ENCODE results near the gene PAK6. TPM values are rescaled to one million over a fixed set of nuclear protein-coding genes. Genes with fewer than 3 reads are reported as not detected.

The PAK6 gene
- total RNA-seq, 5 donors from 2014 or later (not counting 1 experiment from before 2014, with no cell fraction given) = 0.28 to 2.1 (median 1.4) TPM; not detected in 2

DNA sequence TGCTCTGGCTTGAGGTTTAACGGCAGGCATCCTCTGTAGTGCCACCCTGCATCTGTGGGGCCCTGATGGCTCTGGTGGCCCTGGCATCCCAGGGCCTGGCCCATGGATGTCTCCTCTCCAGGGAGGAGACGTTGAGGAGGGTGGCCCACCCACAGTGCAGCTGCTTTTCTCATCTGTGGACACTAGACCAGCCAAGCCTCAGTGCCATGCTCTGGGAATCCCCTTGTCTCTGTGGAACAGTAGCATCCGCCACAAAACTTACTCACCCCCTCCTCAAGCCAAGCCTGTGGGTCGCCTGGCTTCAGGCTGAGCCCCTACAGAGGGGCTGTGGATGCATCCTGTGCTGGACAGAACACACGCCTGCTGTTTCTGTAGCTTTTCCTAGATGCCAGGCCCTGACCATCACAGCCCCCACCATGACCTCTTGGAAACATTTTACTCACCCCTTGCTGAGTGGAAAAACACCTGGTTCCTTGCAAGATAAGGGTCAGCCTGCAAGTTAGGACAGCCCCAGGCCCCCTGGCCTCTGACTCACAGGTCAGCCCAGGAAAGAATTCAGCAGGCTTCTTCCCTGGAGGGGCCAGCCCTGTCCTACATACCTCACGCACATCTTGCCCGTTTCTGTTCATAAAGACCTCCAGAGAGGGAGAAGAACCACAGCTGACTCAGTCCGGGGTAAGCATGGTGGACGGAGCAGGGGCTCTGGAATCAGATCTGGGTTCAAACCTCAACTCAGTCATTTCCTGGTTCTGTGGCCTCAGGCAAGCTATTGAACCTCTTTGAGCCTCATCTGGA lies 19.0 kb downstream of the PAK6 start:
- H3K4me3 ChIP-seq (ENCODE audit: control insufficient read depth in 1 of 2, extremely low read depth in 1 of 2, low read length in 1 of 2) = no peak overlapping the region
- CTCF ChIA-PET = interaction anchor here (1.2 to 1.3 kb wide), 2 partner anchors 17 to 65 kb away, joined by 3 read pairs; partner anchors contain the start of gene INAFM2 (in 1 of the 2)
- Mint-ChIP-seq H3K36me3 (no peaks in the 10 kb centered on the region), H3K27me3 (peaks cover 17 to 26% of the 10 kb centered on the region in 2 donors), H3K27ac (no peak overlapping the region), H3K4me1 (peaks cover 10 to 12% (median 12%) of the 10 kb centered on the region in 3 donors), H3K9me3 (no peaks in the 10 kb centered on the region), H3K4me3 (no peak overlapping the region)
- ATAC-seq (replicated peaks in 1 of 4) (no peak), DNase-seq (no peak)
- peaks cover 0 to 27% of the 10 kb centered on the region in 2 experiments for H3K4me1 ChIP-seq (ENCODE audit: control insufficient read depth in 1 of 2, extremely low read depth in 1 of 2, insufficient read depth in 2 of 2, low read length in 2 of 2)
- no peak overlapping the region for H3K27ac ChIP-seq (ENCODE audit: low read length)
- H3K36me3 ChIP-seq (ENCODE audit: control insufficient read depth in 2 of 2, extremely low read depth in 1 of 2, insufficient read depth in 1 of 2, low read length in 1 of 2) = no peaks in the 10 kb centered on the region
- POLR2A ChIA-PET = no interaction called here
- 53% methylated on average over 5 of the region's 9 CpGs for WGBS (ENCODE audit: insufficient coverage)
- no peaks in the 10 kb centered on the region for H3K9me3 ChIP-seq
- peaks cover 3 to 47% of the 10 kb centered on the region in 2 experiments for H3K27me3 ChIP-seq (replicated peaks in 1 of 2; ENCODE audit: control insufficient read depth in 2 of 2, extremely low read depth in 1 of 2, insufficient read depth in 2 of 2, low read length in 1 of 2)

DNA sequence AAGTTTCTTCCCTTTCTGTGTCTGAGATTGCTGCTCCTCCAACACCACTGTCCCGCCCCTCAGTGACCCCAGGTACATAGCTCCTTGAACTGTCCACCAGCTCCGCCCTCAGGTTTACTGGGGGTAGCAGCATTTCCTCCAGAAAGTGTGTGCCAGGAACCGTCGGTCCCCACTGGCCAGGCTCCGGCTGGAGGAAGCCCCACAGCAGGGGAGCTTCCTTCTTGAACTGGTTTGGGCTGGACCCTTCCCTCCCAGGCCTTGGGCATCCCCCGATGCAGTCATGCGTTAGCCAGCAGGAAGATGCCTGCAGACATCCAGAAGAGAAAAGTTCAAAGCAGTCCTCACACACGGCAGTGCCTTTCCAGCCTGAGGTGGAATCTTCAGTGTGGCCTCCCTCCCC lies 19.7 kb downstream of the PAK6 start:
- WGBS (ENCODE audit: insufficient coverage) = 56% methylated on average over 8 of the region's 8 CpGs
- Histone ChIP-seq H3K4me3 (ENCODE audit: control insufficient read depth in 1 of 2, extremely low read depth in 1 of 2, low read length in 1 of 2) (no peak overlapping the region), H3K9me3 (no peaks in the 10 kb centered on the region), H3K27ac (ENCODE audit: low read length) (no peak overlapping the region), H3K27me3 (replicated peaks in 1 of 2; ENCODE audit: control insufficient read depth in 2 of 2, extremely low read depth in 1 of 2, insufficient read depth in 2 of 2, low read length in 1 of 2) (peaks cover 2 to 41% of the 10 kb centered on the region in 2 experiments), H3K36me3 (ENCODE audit: control insufficient read depth in 2 of 2, extremely low read depth in 1 of 2, insufficient read depth in 1 of 2, low read length in 1 of 2) (no peaks in the 10 kb centered on the region), H3K4me1 (ENCODE audit: control insufficient read depth in 1 of 2, extremely low read depth in 1 of 2, insufficient read depth in 2 of 2, low read length in 2 of 2) (peaks cover 0 to 20% of the 10 kb centered on the region in 2 experiments)
- POLR2A ChIA-PET = no interaction called here
- no peak overlapping the region for H3K27ac Mint-ChIP-seq
- peaks cover 10 to 20% of the 10 kb centered on the region in 2 donors for H3K27me3 Mint-ChIP-seq
- peaks cover 4 to 7% (median 6%) of the 10 kb centered on the region in 3 donors for H3K4me1 Mint-ChIP-seq
- ATAC-seq (replicated peaks in 1 of 4) (no peak), DNase-seq (no peak)
- CTCF ChIA-PET = interaction anchor here in 1 of 2 donors (1.3 kb wide), 1 partner anchor 16 kb away, joined by 3 read pairs; no protein-coding TSS in a partner anchor
- no peaks in the 10 kb centered on the region for H3K9me3 Mint-ChIP-seq
- H3K36me3 Mint-ChIP-seq = no peaks in the 10 kb centered on the region
- H3K4me3 Mint-ChIP-seq = no peak overlapping the region

DNA sequence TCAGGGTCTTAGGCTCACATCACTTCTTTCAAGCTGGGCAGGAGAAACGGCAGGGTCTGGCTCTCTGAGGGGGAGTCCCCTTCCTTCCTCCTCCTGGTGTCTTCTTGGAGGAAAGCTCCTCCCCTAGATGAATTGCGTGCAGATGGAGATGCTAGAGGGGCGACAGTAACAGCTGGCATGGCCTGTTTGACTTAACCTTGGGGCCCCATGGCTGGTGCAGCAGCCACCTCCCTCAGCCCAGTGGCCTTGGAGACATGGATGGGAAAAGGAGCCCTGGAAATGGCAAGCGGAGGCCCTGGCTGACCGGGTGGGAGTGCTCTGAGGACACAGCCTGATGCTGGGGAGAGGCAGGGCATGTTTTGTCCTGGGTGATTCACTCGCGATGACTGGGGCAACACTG lies 20.2 kb downstream of the PAK6 start:
- Histone ChIP-seq H3K4me1 (ENCODE audit: control insufficient read depth in 1 of 2, extremely low read depth in 1 of 2, insufficient read depth in 2 of 2, low read length in 2 of 2) (peaks cover 0 to 18% of the 10 kb centered on the region in 2 experiments), H3K4me3 (ENCODE audit: control insufficient read depth in 1 of 2, extremely low read depth in 1 of 2, low read length in 1 of 2) (no peak overlapping the region), H3K27ac (ENCODE audit: low read length) (no peak overlapping the region), H3K27me3 (replicated peaks in 1 of 2; ENCODE audit: control insufficient read depth in 2 of 2, extremely low read depth in 1 of 2, insufficient read depth in 2 of 2, low read length in 1 of 2) (peaks cover 0 to 36% of the 10 kb centered on the region in 2 experiments), H3K36me3 (ENCODE audit: control insufficient read depth in 2 of 2, extremely low read depth in 1 of 2, insufficient read depth in 1 of 2, low read length in 1 of 2) (no peaks in the 10 kb centered on the region), H3K9me3 (no peaks in the 10 kb centered on the region)
- 92% methylated on average over 2 of the region's 7 CpGs for WGBS (ENCODE audit: insufficient coverage)
- ChIA-PET POLR2A (no interaction called here), CTCF (no interaction called here)
- ATAC-seq (replicated peaks in 1 of 4) = no peak
- no peaks in the 10 kb centered on the region for H3K9me3 Mint-ChIP-seq
- H3K27me3 Mint-ChIP-seq = peaks cover 6 to 15% of the 10 kb centered on the region in 2 donors
- no peaks in the 10 kb centered on the region for H3K36me3 Mint-ChIP-seq
- DNase-seq = no peak
- H3K4me3 Mint-ChIP-seq = no peak overlapping the region
- H3K4me1 Mint-ChIP-seq = peaks cover 2 to 3% (median 2%) of the 10 kb centered on the region in 3 donors
- H3K27ac Mint-ChIP-seq = no peak overlapping the region

DNA sequence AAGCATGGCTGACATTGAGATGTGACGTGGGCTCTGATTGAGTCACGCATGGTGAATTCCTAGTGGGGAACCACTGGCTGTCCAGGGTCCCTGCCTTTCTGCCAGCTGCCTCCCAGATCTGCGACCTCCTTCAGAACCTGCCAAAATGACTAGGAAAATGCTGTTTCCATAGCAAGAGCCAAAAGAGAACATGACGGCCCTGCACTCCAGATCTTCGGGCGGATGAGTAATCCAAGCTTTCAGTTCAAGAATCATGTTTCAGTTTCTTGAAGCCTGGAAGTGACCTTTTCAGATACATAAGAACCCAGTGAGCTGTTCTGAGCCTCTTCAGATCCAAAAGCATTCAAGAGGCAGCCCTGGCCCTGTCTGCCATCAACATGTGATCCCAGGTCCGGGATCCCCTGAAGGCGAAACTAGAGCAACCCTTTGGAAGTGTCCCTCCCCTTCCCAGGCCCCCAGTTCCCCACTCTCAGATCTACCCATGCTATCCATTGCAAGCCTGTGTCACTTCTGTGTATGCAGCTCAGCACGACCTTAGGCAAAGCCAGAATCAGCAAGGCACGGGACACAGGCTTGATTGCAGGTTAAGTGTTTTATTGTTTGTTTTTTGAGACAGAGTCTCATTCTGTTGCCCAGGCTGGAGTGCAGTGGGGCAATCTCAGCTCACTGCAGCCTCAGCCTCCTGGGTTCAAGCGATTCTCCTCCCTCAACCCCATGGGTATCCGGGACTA lies 24.3 kb downstream of the PAK6 start:
- ATAC-seq (replicated peaks in 1 of 4) (no peak), DNase-seq (no peak)
- H3K4me1 Mint-ChIP-seq = no peaks in the 10 kb centered on the region
- no peak overlapping the region for H3K4me3 ChIP-seq (ENCODE audit: control insufficient read depth in 1 of 2, extremely low read depth in 1 of 2, low read length in 1 of 2)
- no peak overlapping the region for H3K27ac ChIP-seq (ENCODE audit: low read length)
- no peak overlapping the region for H3K4me3 Mint-ChIP-seq
- H3K27me3 Mint-ChIP-seq = peaks cover 0 to 8% of the 10 kb centered on the region in 2 donors
- peaks cover 0 to 16% of the 10 kb centered on the region in 2 experiments for H3K27me3 ChIP-seq (replicated peaks in 1 of 2; ENCODE audit: control insufficient read depth in 2 of 2, extremely low read depth in 1 of 2, insufficient read depth in 2 of 2, low read length in 1 of 2)
- no peaks in the 10 kb centered on the region for H3K36me3 Mint-ChIP-seq
- no peaks in the 10 kb centered on the region for H3K9me3 Mint-ChIP-seq
- H3K27ac Mint-ChIP-seq = no peak overlapping the region
- no peaks in the 10 kb centered on the region for H3K4me1 ChIP-seq (ENCODE audit: control insufficient read depth in 1 of 2, extremely low read depth in 1 of 2, insufficient read depth in 2 of 2, low read length in 2 of 2)
- CTCF ChIA-PET = interaction anchor here in 1 of 2 donors (1.3 kb wide), 1 partner anchor 11 kb away, joined by 10 read pairs; no protein-coding TSS in a partner anchor
- no peaks in the 10 kb centered on the region for H3K9me3 ChIP-seq
- 77% methylated on average over 8 of the region's 12 CpGs for WGBS (ENCODE audit: insufficient coverage)
- no peaks in the 10 kb centered on the region for H3K36me3 ChIP-seq (ENCODE audit: control insufficient read depth in 2 of 2, extremely low read depth in 1 of 2, insufficient read depth in 1 of 2, low read length in 1 of 2)
- POLR2A ChIA-PET = no interaction called here

DNA sequence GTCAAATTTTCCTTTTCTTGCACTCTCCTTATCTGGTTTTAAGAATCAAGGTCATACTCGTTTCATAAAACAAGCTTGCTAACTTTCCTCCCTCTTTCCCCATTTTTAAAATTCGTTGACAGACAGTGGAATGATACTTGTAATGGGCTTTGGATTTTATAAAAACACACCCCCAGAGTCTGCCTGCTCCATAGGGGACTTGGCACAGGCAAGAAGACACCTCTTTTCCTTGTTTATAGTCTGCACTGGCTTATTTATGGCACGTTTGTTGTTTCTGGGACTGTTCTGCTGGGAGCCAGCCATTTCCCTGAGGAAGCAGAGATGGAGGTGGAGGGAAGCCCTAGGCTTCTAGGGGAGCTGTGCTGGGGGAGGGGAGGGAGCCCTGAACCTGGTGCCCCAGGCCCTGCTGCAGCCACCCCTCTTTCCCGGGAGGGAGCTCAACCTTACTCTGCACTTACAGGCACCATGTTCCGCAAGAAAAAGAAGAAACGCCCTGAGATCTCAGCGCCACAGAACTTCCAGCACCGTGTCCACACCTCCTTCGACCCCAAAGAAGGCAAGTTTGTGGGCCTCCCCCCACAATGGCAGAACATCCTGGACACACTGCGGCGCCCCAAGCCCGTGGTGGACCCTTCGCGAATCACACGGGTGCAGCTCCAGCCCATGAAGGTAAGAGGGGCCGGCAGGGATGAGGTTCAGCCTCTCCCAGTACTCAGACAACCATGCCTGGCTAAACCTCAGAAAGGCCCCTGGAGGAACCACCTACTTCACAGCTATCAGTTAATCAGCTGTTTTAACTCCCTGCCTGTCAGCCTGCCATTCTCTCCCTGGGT lies 25.7 kb downstream of the PAK6 start:
- H3K36me3 Mint-ChIP-seq = no peaks in the 10 kb centered on the region
- CTCF ChIA-PET = interaction anchor here in 1 of 2 donors (0.5 to 1.3 kb wide), 3 partner anchors 10 to 224 kb away, joined by 4 to 10 read pairs (median 7); no protein-coding TSS in a partner anchor
- Histone ChIP-seq H3K4me3 (ENCODE audit: control insufficient read depth in 1 of 2, extremely low read depth in 1 of 2, low read length in 1 of 2) (no peak overlapping the region), H3K4me1 (ENCODE audit: control insufficient read depth in 1 of 2, extremely low read depth in 1 of 2, insufficient read depth in 2 of 2, low read length in 2 of 2) (no peaks in the 10 kb centered on the region), H3K36me3 (ENCODE audit: control insufficient read depth in 2 of 2, extremely low read depth in 1 of 2, insufficient read depth in 1 of 2, low read length in 1 of 2) (no peaks in the 10 kb centered on the region), H3K27me3 (replicated peaks in 1 of 2; ENCODE audit: control insufficient read depth in 2 of 2, extremely low read depth in 1 of 2, insufficient read depth in 2 of 2, low read length in 1 of 2) (peaks cover 0 to 15% of the 10 kb centered on the region in 2 experiments), H3K27ac (ENCODE audit: low read length) (no peak overlapping the region), H3K9me3 (no peaks in the 10 kb centered on the region)
- no peak overlapping the region for H3K4me3 Mint-ChIP-seq
- H3K27me3 Mint-ChIP-seq = peaks cover 0 to 3% of the 10 kb centered on the region in 2 donors
- ATAC-seq (replicated peaks in 1 of 4) (no peak), DNase-seq (no peak)
- POLR2A ChIA-PET = no interaction called here
- H3K9me3 Mint-ChIP-seq = no peaks in the 10 kb centered on the region
- no peak overlapping the region for H3K27ac Mint-ChIP-seq
- no peaks in the 10 kb centered on the region for H3K4me1 Mint-ChIP-seq
- WGBS (ENCODE audit: insufficient coverage) = 80% methylated on average over 7 of the region's 16 CpGs

DNA sequence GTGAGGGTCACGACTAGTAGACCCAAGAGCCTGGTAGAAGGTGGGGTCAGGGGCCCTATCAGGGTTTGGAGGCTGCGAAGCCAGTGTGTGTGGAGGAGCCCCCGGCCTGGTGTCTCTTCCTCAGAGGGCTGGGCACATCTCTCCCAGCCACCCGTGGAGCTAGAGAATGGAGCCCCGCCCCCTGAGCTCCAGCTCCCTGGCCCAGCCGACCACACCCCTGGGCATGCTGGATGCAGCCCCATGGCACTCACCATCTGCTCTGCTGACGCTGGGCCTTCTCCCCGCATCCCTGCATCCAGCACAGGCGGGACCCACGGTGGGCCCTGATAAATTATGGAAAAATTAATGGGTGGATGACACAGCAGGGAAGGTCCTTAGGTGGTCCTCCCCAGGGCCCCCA lies 26.5 kb downstream of the PAK6 start:
- DNase-seq (no peak), ATAC-seq (replicated peaks in 1 of 4) (no peak)
- Mint-ChIP-seq H3K4me3 (no peak overlapping the region), H3K4me1 (no peaks in the 10 kb centered on the region), H3K9me3 (no peaks in the 10 kb centered on the region), H3K36me3 (no peaks in the 10 kb centered on the region), H3K27me3 (peaks cover 0 to 3% of the 10 kb centered on the region in 2 donors), H3K27ac (no peak overlapping the region)
- H3K27ac ChIP-seq (ENCODE audit: low read length) = no peak overlapping the region
- H3K27me3 ChIP-seq (replicated peaks in 1 of 2; ENCODE audit: control insufficient read depth in 2 of 2, extremely low read depth in 1 of 2, insufficient read depth in 2 of 2, low read length in 1 of 2) = peaks cover 0 to 12% of the 10 kb centered on the region in 2 experiments
- ChIA-PET CTCF (no interaction called here), POLR2A (no interaction called here)
- WGBS (ENCODE audit: insufficient coverage) = 86% methylated on average over 2 of the region's 10 CpGs
- H3K4me3 ChIP-seq (ENCODE audit: control insufficient read depth in 1 of 2, extremely low read depth in 1 of 2, low read length in 1 of 2) = no peak overlapping the region
- no peaks in the 10 kb centered on the region for H3K36me3 ChIP-seq (ENCODE audit: control insufficient read depth in 2 of 2, extremely low read depth in 1 of 2, insufficient read depth in 1 of 2, low read length in 1 of 2)
- H3K9me3 ChIP-seq = no peaks in the 10 kb centered on the region
- H3K4me1 ChIP-seq (ENCODE audit: control insufficient read depth in 1 of 2, extremely low read depth in 1 of 2, insufficient read depth in 2 of 2, low read length in 2 of 2) = no peaks in the 10 kb centered on the region
